ENCODE measurements around the gene WDR83.
"Not testable (repeated sequence)": the region's sequence is repeated elsewhere in the genome, so short reads cannot be mapped to it uniquely, and the experiment has no call there.

Gene WDR83

GRCh38 chr19:12712077-12712476, 45.5 kb downstream of the WDR83 start:
- H3K4me3 ChIP-seq (ENCODE audit: low read length); H3K27ac ChIP-seq (ENCODE audit: low read depth, low read length); H3K9ac ChIP-seq (ENCODE audit: low read length); H3K27me3 ChIP-seq (ENCODE audit: control insufficient read depth, insufficient read depth, low read length); H3K4me1 ChIP-seq (ENCODE audit: control insufficient read depth, insufficient read depth, low read length): not testable (repeated sequence)
- H3K36me3 ChIP-seq (ENCODE audit: control insufficient read depth, insufficient read depth, low read length): peaks cover 52% of the 10 kb centered on the region

GRCh38 chr19:12713304-12713703, 46.7 kb downstream of the WDR83 start:
- peaks cover 55% of the 10 kb centered on the region for H3K36me3 ChIP-seq (ENCODE audit: control insufficient read depth, insufficient read depth, low read length)
- H3K9ac ChIP-seq (ENCODE audit: low read length); H3K4me1 ChIP-seq (ENCODE audit: control insufficient read depth, insufficient read depth, low read length); H3K27ac ChIP-seq (ENCODE audit: low read depth, low read length); H3K27me3 ChIP-seq (ENCODE audit: control insufficient read depth, insufficient read depth, low read length); H3K4me3 ChIP-seq (ENCODE audit: low read length): not testable (repeated sequence)

GRCh38 chr19:12715102-12715501, 48.5 kb downstream of the WDR83 start:
- H3K4me3 ChIP-seq (ENCODE audit: low read length): no peak overlapping the region
- H3K9ac ChIP-seq (ENCODE audit: low read length): no peak overlapping the region
- H3K4me1 ChIP-seq (ENCODE audit: control insufficient read depth, insufficient read depth, low read length): no peaks in the 10 kb centered on the region
- H3K27ac ChIP-seq (ENCODE audit: low read depth, low read length): no peak overlapping the region
- no peaks in the 10 kb centered on the region for H3K27me3 ChIP-seq (ENCODE audit: control insufficient read depth, insufficient read depth, low read length)
- H3K36me3 ChIP-seq (ENCODE audit: control insufficient read depth, insufficient read depth, low read length): peaks cover 52% of the 10 kb centered on the region

DNA sequence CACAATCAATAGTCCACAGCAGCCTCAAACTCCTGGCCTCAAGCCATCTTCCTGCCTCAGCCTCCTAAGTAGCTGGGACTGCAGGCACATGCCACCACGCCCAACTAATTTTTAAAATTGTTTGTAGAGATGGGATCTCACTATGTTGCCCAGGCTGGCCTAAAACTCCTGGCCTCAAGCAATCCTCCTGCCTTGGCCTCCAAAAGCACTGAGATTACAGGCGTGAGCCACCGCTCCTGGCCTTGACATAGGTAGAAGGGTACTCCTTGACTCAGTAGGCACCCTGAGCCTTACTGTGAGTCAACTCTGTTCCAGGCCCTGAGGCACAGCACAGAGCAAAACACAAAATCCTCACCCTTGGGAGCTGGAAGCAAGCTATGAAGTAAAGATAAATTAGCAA, 49.3 kb downstream of the WDR83 start:
- peaks cover 4% of the 10 kb centered on the region for H3K4me1 ChIP-seq (ENCODE audit: control insufficient read depth, insufficient read depth, low read length)
- H3K27ac ChIP-seq (ENCODE audit: low read depth, low read length): no peak overlapping the region
- no peak overlapping the region for H3K4me3 ChIP-seq (ENCODE audit: low read length)
- H3K36me3 ChIP-seq (ENCODE audit: control insufficient read depth, insufficient read depth, low read length): peaks cover 47% of the 10 kb centered on the region
- H3K27me3 ChIP-seq (ENCODE audit: control insufficient read depth, insufficient read depth, low read length): no peaks in the 10 kb centered on the region
- no peak overlapping the region for H3K9ac ChIP-seq (ENCODE audit: low read length)

- Histone ChIP-seq H3K9ac (ENCODE audit: low read length) (no peak overlapping the region), H3K27me3 (ENCODE audit: control insufficient read depth, insufficient read depth, low read length) (no peaks in the 10 kb centered on the region), H3K27ac (ENCODE audit: low read depth, low read length) (peak overlapping the region; percentile 94), H3K4me1 (ENCODE audit: control insufficient read depth, insufficient read depth, low read length) (peaks cover 11% of the 10 kb centered on the region), H3K4me3 (ENCODE audit: low read length) (peak overlapping the region; percentile 68), H3K36me3 (ENCODE audit: control insufficient read depth, insufficient read depth, low read length) (peaks cover 21% of the 10 kb centered on the region)
Observed at GRCh38 chr19:12720296-12720695, 53.7 kb downstream of the WDR83 start.

GRCh38 chr19:12720851-12721655, 54.4 kb downstream of the WDR83 start:
- H3K36me3 ChIP-seq (ENCODE audit: control insufficient read depth, insufficient read depth, low read length): peaks cover 15% of the 10 kb centered on the region
- no peaks in the 10 kb centered on the region for H3K27me3 ChIP-seq (ENCODE audit: control insufficient read depth, insufficient read depth, low read length)
- H3K9ac ChIP-seq (ENCODE audit: low read length): peak overlapping the region; percentile 54
- H3K4me3 ChIP-seq (ENCODE audit: low read length): peak overlapping the region; percentile 68
- peaks cover 11% of the 10 kb centered on the region for H3K4me1 ChIP-seq (ENCODE audit: control insufficient read depth, insufficient read depth, low read length)
- peak overlapping the region; percentile 94 for H3K27ac ChIP-seq (ENCODE audit: low read depth, low read length)

DNA sequence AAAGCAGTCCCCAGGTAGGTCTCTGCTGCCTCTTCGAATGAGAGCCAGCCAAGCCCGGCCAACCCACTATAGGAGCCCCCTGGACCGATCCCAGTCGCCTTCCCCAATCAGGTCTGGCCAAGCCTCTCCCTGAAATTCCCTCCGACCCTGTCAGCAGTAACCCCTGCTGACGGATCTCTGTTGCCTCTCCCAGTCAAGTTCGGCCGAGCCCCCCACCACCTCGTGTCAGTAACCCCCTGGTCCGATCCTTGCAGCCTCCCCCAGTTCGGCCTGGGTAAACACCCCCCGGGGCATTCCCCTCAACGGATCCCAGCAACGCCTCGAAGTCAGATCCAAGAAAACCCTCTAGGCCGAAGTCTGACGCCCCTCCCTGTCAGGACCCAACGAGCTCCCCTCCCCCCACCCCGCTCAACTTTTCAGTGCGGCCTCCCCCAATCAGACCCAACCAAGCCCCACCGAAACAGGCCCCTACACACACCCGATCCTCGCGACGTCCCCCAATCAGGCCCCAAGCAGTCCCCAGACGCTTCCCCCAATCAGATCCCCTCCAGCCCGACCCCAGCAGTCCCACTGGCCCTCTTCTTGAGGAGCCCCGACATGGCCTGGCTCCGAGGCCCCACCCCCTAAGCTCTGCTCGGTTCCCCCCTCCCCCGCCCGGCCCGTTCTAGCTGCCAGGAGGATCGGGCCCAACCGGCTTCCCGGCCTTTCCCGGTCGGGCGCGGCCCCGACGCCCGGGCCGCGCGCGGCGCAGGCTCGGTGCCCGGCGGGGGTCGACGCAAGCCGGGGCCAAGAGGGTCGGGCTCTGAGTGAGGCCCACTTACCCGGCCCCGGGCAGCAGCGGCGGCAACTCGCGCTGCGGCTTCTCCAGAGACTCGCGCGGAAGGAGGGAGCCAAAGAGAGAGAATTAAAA, 55.3 kb downstream of the WDR83 start:
- Histone ChIP-seq H3K27me3 (ENCODE audit: control insufficient read depth, insufficient read depth, low read length) (no peaks in the 10 kb centered on the region), H3K27ac (ENCODE audit: low read depth, low read length) (peak overlapping the region; percentile 94), H3K4me3 (ENCODE audit: low read length) (peak overlapping the region; percentile 68), H3K9ac (ENCODE audit: low read length) (peak overlapping the region; percentile 56), H3K36me3 (ENCODE audit: control insufficient read depth, insufficient read depth, low read length) (peaks cover 11% of the 10 kb centered on the region), H3K4me1 (ENCODE audit: control insufficient read depth, insufficient read depth, low read length) (peaks cover 11% of the 10 kb centered on the region)

DNA sequence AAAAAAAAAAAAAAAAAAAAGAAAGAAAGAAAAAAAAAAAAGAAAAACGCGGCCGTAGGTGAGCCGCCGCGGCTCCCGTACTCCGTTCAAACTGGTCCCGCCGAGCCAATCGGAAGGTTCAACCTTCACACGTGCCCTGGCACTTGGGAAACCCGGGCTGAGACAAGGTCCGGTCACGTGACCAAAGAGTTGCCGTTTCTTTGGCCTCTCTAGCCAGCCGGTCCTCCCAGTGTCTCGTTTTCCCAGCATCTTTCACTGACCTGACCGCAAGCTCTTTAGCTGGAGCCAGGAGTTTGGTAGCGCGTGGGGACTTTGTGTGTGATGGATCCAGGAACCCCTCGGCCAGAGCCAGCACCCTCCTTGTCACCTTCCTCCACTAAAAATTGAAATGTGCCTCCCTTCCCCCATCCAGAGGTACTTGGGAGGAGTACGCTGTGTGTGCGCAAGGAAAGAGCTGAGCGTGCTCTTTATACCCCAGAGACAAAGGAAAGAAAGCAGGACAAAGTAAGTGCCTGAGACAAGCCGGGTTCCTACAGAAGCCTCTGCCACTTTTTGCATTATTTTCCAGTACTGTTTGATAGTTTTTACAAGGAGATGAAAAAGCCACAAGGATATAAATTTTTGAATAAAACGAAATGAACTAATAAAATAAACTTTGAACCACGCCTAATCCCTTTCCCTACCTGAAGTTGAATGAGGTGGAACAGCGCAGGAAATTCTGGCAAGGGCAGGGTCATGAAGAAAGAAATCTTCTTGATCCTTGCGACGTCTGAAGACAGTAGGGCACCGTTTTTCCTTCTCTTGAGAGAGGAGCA, 56.2 kb downstream of the WDR83 start:
- H3K9ac ChIP-seq (ENCODE audit: low read length): peak overlapping the region; percentile 61
- H3K27me3 ChIP-seq (ENCODE audit: control insufficient read depth, insufficient read depth, low read length): no peaks in the 10 kb centered on the region
- peaks cover 8% of the 10 kb centered on the region for H3K36me3 ChIP-seq (ENCODE audit: control insufficient read depth, insufficient read depth, low read length)
- H3K4me3 ChIP-seq (ENCODE audit: low read length): peak overlapping the region; percentile 91
- peaks cover 11% of the 10 kb centered on the region for H3K4me1 ChIP-seq (ENCODE audit: control insufficient read depth, insufficient read depth, low read length)
- H3K27ac ChIP-seq (ENCODE audit: low read depth, low read length): peak overlapping the region; percentile 94

GRCh38 chr19:12723381-12723640, 56.7 kb downstream of the WDR83 start:
- Histone ChIP-seq H3K4me3 (ENCODE audit: low read length) (peak overlapping the region; percentile 91), H3K27me3 (ENCODE audit: control insufficient read depth, insufficient read depth, low read length) (no peaks in the 10 kb centered on the region), H3K4me1 (ENCODE audit: control insufficient read depth, insufficient read depth, low read length) (peaks cover 11% of the 10 kb centered on the region), H3K36me3 (ENCODE audit: control insufficient read depth, insufficient read depth, low read length) (peaks cover 6% of the 10 kb centered on the region), H3K9ac (ENCODE audit: low read length) (peak overlapping the region; percentile 61), H3K27ac (ENCODE audit: low read depth, low read length) (peak overlapping the region; percentile 83)

- Histone ChIP-seq H3K9ac (ENCODE audit: low read length) (peak within 1 kb of the TSS; percentile 61), H3K4me3 (ENCODE audit: low read length) (peak within 1 kb of the TSS; percentile 91), H3K27ac (ENCODE audit: low read depth, low read length) (peak within 1 kb of the TSS; percentile 83), H3K4me1 (ENCODE audit: control insufficient read depth, insufficient read depth, low read length) (peaks cover 11% of the 10 kb centered on the region), H3K27me3 (ENCODE audit: control insufficient read depth, insufficient read depth, low read length) (no peaks in the 10 kb centered on the region), H3K36me3 (ENCODE audit: control insufficient read depth, insufficient read depth, low read length) (peaks cover 3% of the 10 kb centered on the region)
Observed at GRCh38 chr19:12723641-12724426, 57.2 kb downstream of the WDR83 start, which contains the start of gene TNPO2. TSS of gene TNPO2 (minus strand) at chr19:12723932. CDS start at chr19:12720977, 2,955 bp downstream.
